HL-60 (cell line): ENCODE data around the gene ADH4.
"Not testable (repeated sequence)": the region's sequence is repeated elsewhere in the genome, so short reads cannot be mapped to it uniquely, and the experiment has no call there.

Experiments
- DNase-seq, 2 experiments: peaks; one replicate each; pipeline ENCODE4 v3.0.0-alpha.2; 2010 to 2020; ENCODE audit warnings: low read depth in 1 of 2, low spot score in 1 of 2
- H3K27ac ChIP-seq: fragments of 250-450 bp; sonication (Bioruptor Pico); replicated peaks from 2 replicates; pipeline ENCODE4 v1.5.1; 2020; ENCODE audit warnings: mild to moderate bottlenecking, moderate library complexity
- H3K27me3 ChIP-seq: fragments of 250-450 bp; sonication (Bioruptor Pico); 2 replicates; pipeline ENCODE4 v1.5.1; 2021; ENCODE audit warnings: mild to moderate bottlenecking, moderate library complexity; ENCODE audit not compliant: insufficient read depth, poor library complexity, severe bottlenecking
- H3K4me3 ChIP-seq: replicated peaks from 2 replicates; pipeline ENCODE4 v1.5.1; 2011; ENCODE audit warnings: mild to moderate bottlenecking, control low read depth, low read length; ENCODE audit not compliant: insufficient read depth
- CTCF ChIP-seq: IDR thresholded peaks from one replicate; pipeline ENCODE4 v1.5.1; 2011; ENCODE audit warnings: low read length, control low read depth, inconsistent platforms; ENCODE audit not compliant: insufficient read depth
- GABPA ChIP-seq: IDR thresholded peaks from 2 replicates; pipeline ENCODE4 v1.6.1; 2012; ENCODE audit warnings: low read depth
- POLR2AphosphoS5 ChIP-seq: IDR thresholded peaks from 2 replicates; pipeline ENCODE4 v1.6.1; 2012; ENCODE audit warnings: low read depth
- REST ChIP-seq: IDR thresholded peaks from 2 replicates; pipeline ENCODE4 v1.6.1; 2012; ENCODE audit warnings: low read depth; ENCODE audit not compliant: insufficient replicate concordance
- SPI1 ChIP-seq: IDR thresholded peaks from 2 replicates; pipeline ENCODE4 v1.6.1; 2012; ENCODE audit warnings: low read depth, mild to moderate bottlenecking, borderline replicate concordance
- long read RNA-seq: library from polyadenylated mRNA; unstranded; transcript quantifications from one replicate; pipeline ENCODE4 v2.0.0, GENCODE V29; 2020

Gene ADH4
- long read RNA-seq, result 0 reads

GRCh38 chr4:99144070-99144469, at the start of gene ADH4:
Gene ADH4, minus strand, starts transcription at chr4:99144297. Its CDS starts 75 bp downstream, at chr4:99144222.
- DNase-seq, result no peak
- no peak within 1 kb of the TSS for H3K27ac ChIP-seq
- H3K4me3 ChIP-seq, result no peak within 1 kb of the TSS
- H3K27me3 ChIP-seq, result no peaks in the 10 kb centered on the region
- TF ChIP-seq CTCF, result no peak
- TF ChIP-seq SPI1, result no peak
- no peak for TF ChIP-seq GABPA
- no peak for TF ChIP-seq REST
- TF ChIP-seq POLR2AphosphoS5, result no peak

GRCh38 chr4:99190336-99190735, 46.2 kb upstream of the ADH4 start:
- TF ChIP-seq SPI1 (no peak), REST (no peak), GABPA (no peak), POLR2AphosphoS5 (no peak), CTCF (no peak)
- no peak for DNase-seq
- Histone ChIP-seq H3K27ac (no peak overlapping the region), H3K4me3 (no peak overlapping the region), H3K27me3 (no peaks in the 10 kb centered on the region)

- H3K27ac ChIP-seq, H3K4me3 ChIP-seq, H3K27me3 ChIP-seq, DNase-seq: not testable (repeated sequence)
These were observed 45.8 kb upstream of the ADH4 start for GRCh38 chr4:99189900-99190299.

GRCh38 chr4:99186029-99186428, 41.9 kb upstream of the ADH4 start:
- no peak for DNase-seq
- Histone ChIP-seq H3K4me3 (no peak overlapping the region), H3K27me3 (no peaks in the 10 kb centered on the region), H3K27ac (no peak overlapping the region)
- no peak for TF ChIP-seq REST
- no peak for TF ChIP-seq CTCF
- no peak for TF ChIP-seq GABPA
- TF ChIP-seq SPI1, result no peak
- TF ChIP-seq POLR2AphosphoS5, result no peak
